IMR-90 (cell line): Measurements from ENCODE around the gene C6orf15.

ENCODE experiments used
- CTCF ChIP-seq: conservative IDR thresholded peaks from 2 replicates; pipeline ENCODE4 v1.5.1; 2012; ENCODE audit warnings: mild to moderate bottlenecking, low read depth, low read length, improper control_type of control experiment
- POLR2A ChIP-seq: IDR thresholded peaks from 2 replicates; pipeline ENCODE4 v1.6.1; 2012; ENCODE audit warnings: mild to moderate bottlenecking, low read depth, low read length

- TF ChIP-seq POLR2A: no peak
- no peak for TF ChIP-seq CTCF
These were observed 9.2 kb downstream of the C6orf15 start for GRCh38 chr6:31103136-31103535.
